Activated T-cell treated with anti-CD3 and anti-CD28 coated beads, Interleukin-2, amount 50 U/mL, for 4 hours (primary cell): Measurements from ENCODE around the gene PRTFDC1. TPM values are rescaled to one million over a fixed set of nuclear protein-coding genes. Genes with fewer than 3 reads are reported as not detected.

Experiments
- ATAC-seq, 2 donors: fragments of 200-7000 bp; cut with Tn5 transposase; one replicate each; pipeline ENCODE4 v1.10.0; 2021
- DNase-seq: peaks from one replicate; pipeline ENCODE4 v3.0.0-alpha.2; 2020
- H3K27me3 Mint-ChIP-seq: one replicate; pipeline ENCODE4 v1.8.0; 2021; ENCODE audit warnings: low read depth, mixed read lengths
- H3K36me3 Mint-ChIP-seq: one replicate; pipeline ENCODE4 v1.8.0; 2022; ENCODE audit warnings: mixed read lengths; ENCODE audit not compliant: insufficient read depth
- H3K4me1 Mint-ChIP-seq: one replicate; pipeline ENCODE4 v1.8.0; 2021; ENCODE audit warnings: low read depth, mixed read lengths
- H3K4me3 Mint-ChIP-seq: one replicate; pipeline ENCODE4 v1.8.0; 2021; ENCODE audit warnings: mild to moderate bottlenecking, moderate library complexity, mixed read lengths
- H3K9me3 Mint-ChIP-seq: one replicate; pipeline ENCODE4 v1.8.0; 2021; ENCODE audit warnings: mixed read lengths
- total RNA-seq, 3 donors: library from RNA; stranded (reverse); gene quantifications; one replicate each; pipeline ENCODE4 v1.2.1, GENCODE V29; 2021

The PRTFDC1 gene
- total RNA-seq, 3 donors from 2014 or later, result 0.16 to 0.47 (median 0.46) TPM

- peak in 1 of 2 donors; percentile 41 for ATAC-seq
These were observed 57.7 kb downstream of the PRTFDC1 start for GRCh38 chr10:24894728-24895127.

DNA sequence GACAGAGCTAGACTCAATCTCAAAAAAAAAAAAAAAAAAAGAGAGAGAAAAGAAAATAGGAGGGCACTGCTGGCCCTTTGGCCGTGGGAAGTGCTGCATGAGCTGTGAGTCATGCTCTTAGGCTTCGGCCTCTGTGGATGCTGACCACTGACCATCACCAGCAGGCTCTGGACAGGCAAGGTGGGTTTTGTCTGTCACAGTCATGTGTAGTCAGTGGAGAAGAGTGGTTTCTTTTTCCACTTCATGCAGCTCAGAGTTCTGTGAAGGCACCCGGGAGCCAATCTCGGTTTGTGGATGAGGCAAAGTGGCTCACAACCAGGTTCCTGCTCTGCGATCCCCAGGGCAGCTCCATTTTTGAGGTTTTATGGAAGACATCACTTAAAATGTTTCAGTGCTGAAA, 58.1 kb downstream of the PRTFDC1 start:
- ATAC-seq (no peak), DNase-seq (no peak)
- no peaks in the 10 kb centered on the region for H3K27me3 Mint-ChIP-seq
- H3K9me3 Mint-ChIP-seq, result peaks cover 4% of the 10 kb centered on the region
- peaks cover 57% of the 10 kb centered on the region for H3K4me1 Mint-ChIP-seq
- H3K4me3 Mint-ChIP-seq, result peak overlapping the region; percentile 36
- H3K36me3 Mint-ChIP-seq, result peaks cover 2% of the 10 kb centered on the region

More at GRCh38 chr10:24894728-24895127, 57.7 kb downstream of the PRTFDC1 start:
- Mint-ChIP-seq H3K4me3 (peak overlapping the region; percentile 36), H3K36me3 (peaks cover 2% of the 10 kb centered on the region), H3K9me3 (peaks cover 4% of the 10 kb centered on the region), H3K27me3 (no peaks in the 10 kb centered on the region), H3K4me1 (peaks cover 54% of the 10 kb centered on the region)
- no peak for DNase-seq

GRCh38 chr10:24893127-24893526, 59.3 kb downstream of the PRTFDC1 start:
- peaks cover 61% of the 10 kb centered on the region for H3K4me1 Mint-ChIP-seq
- DNase-seq, result no peak
- peaks cover 2% of the 10 kb centered on the region for H3K36me3 Mint-ChIP-seq
- peaks cover 4% of the 10 kb centered on the region for H3K9me3 Mint-ChIP-seq
- no peak for ATAC-seq
- no peak overlapping the region for H3K4me3 Mint-ChIP-seq
- H3K27me3 Mint-ChIP-seq, result no peaks in the 10 kb centered on the region

GRCh38 chr10:24891823-24892222, 60.6 kb downstream of the PRTFDC1 start:
- ATAC-seq (no peak), DNase-seq (no peak)
- no peak overlapping the region for H3K4me3 Mint-ChIP-seq
- H3K36me3 Mint-ChIP-seq, result no peaks in the 10 kb centered on the region
- no peaks in the 10 kb centered on the region for H3K27me3 Mint-ChIP-seq
- peaks cover 4% of the 10 kb centered on the region for H3K9me3 Mint-ChIP-seq
- H3K4me1 Mint-ChIP-seq, result peaks cover 62% of the 10 kb centered on the region

GRCh38 chr10:24889639-24890038, 62.8 kb downstream of the PRTFDC1 start:
- Mint-ChIP-seq H3K9me3 (peaks cover 4% of the 10 kb centered on the region), H3K27me3 (no peaks in the 10 kb centered on the region), H3K4me3 (no peak overlapping the region), H3K4me1 (peaks cover 62% of the 10 kb centered on the region), H3K36me3 (no peaks in the 10 kb centered on the region)
- DNase-seq (no peak), ATAC-seq (no peak)

- Mint-ChIP-seq H3K4me3 (peak overlapping the region; percentile 57), H3K4me1 (peaks cover 61% of the 10 kb centered on the region), H3K27me3 (no peaks in the 10 kb centered on the region), H3K9me3 (peaks cover 4% of the 10 kb centered on the region), H3K36me3 (no peaks in the 10 kb centered on the region)
- DNase-seq (no peak), ATAC-seq (peak in 1 of 2 donors; percentile 12)
These were observed 64.6 kb downstream of the PRTFDC1 start for GRCh38 chr10:24887855-24888231.

GRCh38 chr10:24886290-24886680, 66.1 kb downstream of the PRTFDC1 start:
- no peaks in the 10 kb centered on the region for H3K27me3 Mint-ChIP-seq
- ATAC-seq (no peak), DNase-seq (no peak)
- no peaks in the 10 kb centered on the region for H3K9me3 Mint-ChIP-seq
- H3K4me3 Mint-ChIP-seq, result no peak overlapping the region
- H3K4me1 Mint-ChIP-seq, result peaks cover 68% of the 10 kb centered on the region
- H3K36me3 Mint-ChIP-seq, result no peaks in the 10 kb centered on the region

DNA sequence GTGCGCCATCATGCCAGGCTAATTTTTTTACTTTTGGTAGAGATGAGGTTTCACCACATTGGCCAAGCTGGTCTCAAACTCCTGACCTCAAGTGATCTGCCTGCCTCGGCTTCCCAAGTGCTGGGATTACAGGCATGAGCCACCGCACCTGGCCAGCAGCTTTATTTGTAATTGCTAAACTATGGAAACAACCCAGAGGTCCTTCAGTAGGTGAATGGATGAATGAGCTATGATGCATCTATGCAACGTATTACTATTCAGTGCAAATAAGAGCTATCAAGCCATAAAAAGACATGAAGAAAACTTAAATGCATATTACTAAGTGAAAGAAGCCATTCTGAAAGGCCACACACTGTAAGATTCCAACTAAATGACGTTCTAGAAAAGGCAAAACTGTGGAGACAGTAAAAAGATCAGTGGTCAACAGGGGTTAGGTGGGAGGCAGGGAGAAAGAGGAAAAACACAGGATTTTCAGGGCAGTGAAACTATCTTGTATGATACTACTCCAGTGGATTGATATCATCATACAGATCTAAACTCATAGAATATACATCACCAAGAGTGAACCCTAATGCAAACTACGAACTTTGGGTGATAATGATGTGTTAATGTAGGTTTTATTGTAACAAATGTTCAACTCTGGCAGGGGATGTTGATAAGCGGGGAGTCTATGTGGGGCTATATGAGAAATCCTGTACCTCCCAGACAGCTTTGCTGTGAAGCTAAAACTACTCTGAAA, 66.7 kb downstream of the PRTFDC1 start:
- H3K4me3 Mint-ChIP-seq, result no peak overlapping the region
- no peak for ATAC-seq
- no peaks in the 10 kb centered on the region for H3K9me3 Mint-ChIP-seq
- H3K4me1 Mint-ChIP-seq, result peaks cover 73% of the 10 kb centered on the region
- no peaks in the 10 kb centered on the region for H3K27me3 Mint-ChIP-seq
- no peak for DNase-seq
- H3K36me3 Mint-ChIP-seq, result no peaks in the 10 kb centered on the region

DNA sequence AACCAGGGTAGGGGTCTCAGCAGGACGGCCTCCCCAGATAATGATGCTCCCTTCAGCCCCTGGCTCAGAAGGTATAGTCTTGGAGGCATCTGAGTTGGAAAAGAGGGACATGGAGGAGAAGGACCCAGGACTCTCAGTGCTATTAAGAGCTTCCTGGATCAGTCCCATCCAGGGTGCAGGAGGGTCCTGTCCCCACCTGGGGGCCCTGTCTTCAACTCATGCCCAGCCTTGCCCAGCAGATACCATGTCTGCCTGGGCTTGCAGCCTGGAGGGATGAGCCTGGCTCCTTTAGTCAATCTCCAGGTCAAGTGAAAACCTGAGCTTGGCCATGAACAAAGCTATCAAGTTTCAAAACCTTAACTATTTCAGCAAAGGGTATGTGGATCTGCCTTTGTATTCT, 67.6 kb downstream of the PRTFDC1 start:
- Mint-ChIP-seq H3K4me3 (no peak overlapping the region), H3K27me3 (no peaks in the 10 kb centered on the region), H3K4me1 (peaks cover 70% of the 10 kb centered on the region), H3K9me3 (no peaks in the 10 kb centered on the region), H3K36me3 (no peaks in the 10 kb centered on the region)
- ATAC-seq (no peak), DNase-seq (no peak)

- ATAC-seq (no peak), DNase-seq (no peak)
- Mint-ChIP-seq H3K9me3 (no peaks in the 10 kb centered on the region), H3K36me3 (no peaks in the 10 kb centered on the region), H3K27me3 (no peaks in the 10 kb centered on the region), H3K4me3 (no peak overlapping the region), H3K4me1 (peaks cover 68% of the 10 kb centered on the region)
These were observed 68.1 kb downstream of the PRTFDC1 start for GRCh38 chr10:24884316-24884715.

DNA sequence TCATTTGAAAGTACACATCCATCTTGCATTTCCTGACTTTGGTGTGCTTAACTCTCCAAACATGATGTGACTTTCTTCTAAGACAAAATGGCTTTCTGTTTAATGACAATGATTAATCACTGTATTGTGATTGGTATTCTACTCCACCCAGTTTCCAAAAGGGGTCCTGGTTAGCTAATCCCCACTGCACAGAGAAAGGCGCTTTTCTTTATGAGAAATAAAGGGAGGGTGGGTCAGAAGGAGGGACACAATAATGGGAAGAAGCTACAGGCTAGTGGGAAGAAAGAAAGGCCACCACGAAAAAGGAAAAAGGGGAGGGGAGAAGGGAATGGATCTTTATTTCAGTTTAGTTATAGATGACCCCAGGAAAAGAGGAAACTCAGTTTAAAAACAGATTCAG, 69.2 kb downstream of the PRTFDC1 start:
- ATAC-seq (no peak), DNase-seq (no peak)
- Mint-ChIP-seq H3K4me3 (no peak overlapping the region), H3K27me3 (no peaks in the 10 kb centered on the region), H3K4me1 (peaks cover 60% of the 10 kb centered on the region), H3K9me3 (no peaks in the 10 kb centered on the region), H3K36me3 (no peaks in the 10 kb centered on the region)

- Mint-ChIP-seq H3K36me3 (no peaks in the 10 kb centered on the region), H3K9me3 (no peaks in the 10 kb centered on the region), H3K4me1 (peaks cover 50% of the 10 kb centered on the region), H3K4me3 (peak overlapping the region; percentile 58), H3K27me3 (no peaks in the 10 kb centered on the region)
- DNase-seq (peak; percentile 15), ATAC-seq (peak; percentile 74 to 82)
These were observed 70.2 kb downstream of the PRTFDC1 start for GRCh38 chr10:24882047-24882698.

GRCh38 chr10:24879861-24880260, 72.5 kb downstream of the PRTFDC1 start:
- no peak for DNase-seq
- Mint-ChIP-seq H3K9me3 (peaks cover 7% of the 10 kb centered on the region), H3K4me3 (peak overlapping the region; percentile 11), H3K36me3 (no peaks in the 10 kb centered on the region), H3K27me3 (no peaks in the 10 kb centered on the region), H3K4me1 (peaks cover 34% of the 10 kb centered on the region)
- no peak for ATAC-seq

DNA sequence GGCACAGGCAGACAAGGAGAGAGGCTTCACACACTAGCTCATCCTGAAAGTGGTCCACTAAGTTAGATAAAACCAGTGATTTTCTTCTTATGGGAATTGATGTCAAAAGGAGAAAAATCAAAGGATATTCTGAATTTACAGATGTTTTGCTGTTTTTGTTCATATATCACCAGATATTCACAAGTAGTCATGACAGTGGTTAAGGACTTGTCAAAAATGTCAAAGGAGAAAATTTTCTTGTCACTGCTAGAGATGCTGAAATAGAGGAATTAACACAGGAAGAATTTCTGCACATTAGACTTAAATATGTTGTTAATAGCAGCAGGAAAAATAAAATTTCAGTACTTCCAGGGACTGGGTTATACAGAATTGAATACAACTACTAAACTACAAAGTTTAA, 78.3 kb downstream of the PRTFDC1 start:
- H3K9me3 Mint-ChIP-seq, result peaks cover 9% of the 10 kb centered on the region
- H3K27me3 Mint-ChIP-seq, result no peaks in the 10 kb centered on the region
- H3K4me3 Mint-ChIP-seq, result no peak overlapping the region
- no peaks in the 10 kb centered on the region for H3K36me3 Mint-ChIP-seq
- ATAC-seq (no peak), DNase-seq (no peak)
- peaks cover 11% of the 10 kb centered on the region for H3K4me1 Mint-ChIP-seq

GRCh38 chr10:24873281-24873683, 79.1 kb downstream of the PRTFDC1 start:
- no peak for ATAC-seq
- Mint-ChIP-seq H3K4me3 (no peak overlapping the region), H3K36me3 (no peaks in the 10 kb centered on the region), H3K27me3 (no peaks in the 10 kb centered on the region), H3K4me1 (peaks cover 11% of the 10 kb centered on the region), H3K9me3 (peaks cover 9% of the 10 kb centered on the region)
- DNase-seq, result no peak
